NOMO-1 treated with dmso at 0.1 percent for 144 hours (cell line): ENCODE data around the gene GALM.
"Not testable (repeated sequence)": the region's sequence is repeated elsewhere in the genome, so short reads cannot be mapped to it uniquely, and the experiment has no call there.

Experiments
- DNase-seq: peaks from one replicate; lab custom pipeline; 2025; ENCODE audit not compliant: unreplicated experiment; lab: John Stamatoyannopoulos, UW

Gene GALM

DNA sequence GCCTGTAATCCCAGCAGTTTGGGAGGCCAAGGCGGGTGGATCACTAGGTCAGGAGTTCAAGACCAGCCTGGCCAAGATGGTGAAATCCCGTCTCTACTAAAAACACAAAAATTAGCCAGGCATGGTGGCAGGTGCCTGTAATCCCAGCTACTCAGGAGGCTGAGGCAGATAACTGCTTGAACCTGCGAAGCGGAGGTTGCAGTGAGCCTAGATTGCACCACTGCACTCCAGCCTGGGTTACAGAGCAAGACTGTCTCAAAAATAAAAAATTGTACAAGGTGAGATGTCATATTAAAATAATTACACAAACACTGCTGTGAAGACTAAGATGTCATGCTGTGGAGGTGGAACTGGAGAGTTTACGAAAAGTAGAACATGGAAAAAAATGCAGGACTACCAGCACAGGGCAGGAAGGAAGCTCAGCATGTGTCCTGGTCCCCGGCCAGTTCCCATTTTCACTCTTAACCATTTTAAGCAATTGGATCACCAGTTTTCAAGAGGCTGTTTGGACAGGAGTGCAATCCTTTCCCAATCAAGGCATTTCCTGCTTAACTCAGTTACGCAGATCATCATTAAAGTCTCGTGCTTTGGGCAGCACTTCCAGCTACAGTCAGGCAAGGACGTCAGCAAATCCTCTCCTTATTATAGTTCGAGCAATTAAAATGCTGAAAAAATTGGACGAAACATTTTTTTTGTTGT lies 71.2 kb downstream of the GALM start:
- not testable (repeated sequence) for DNase-seq

DNA sequence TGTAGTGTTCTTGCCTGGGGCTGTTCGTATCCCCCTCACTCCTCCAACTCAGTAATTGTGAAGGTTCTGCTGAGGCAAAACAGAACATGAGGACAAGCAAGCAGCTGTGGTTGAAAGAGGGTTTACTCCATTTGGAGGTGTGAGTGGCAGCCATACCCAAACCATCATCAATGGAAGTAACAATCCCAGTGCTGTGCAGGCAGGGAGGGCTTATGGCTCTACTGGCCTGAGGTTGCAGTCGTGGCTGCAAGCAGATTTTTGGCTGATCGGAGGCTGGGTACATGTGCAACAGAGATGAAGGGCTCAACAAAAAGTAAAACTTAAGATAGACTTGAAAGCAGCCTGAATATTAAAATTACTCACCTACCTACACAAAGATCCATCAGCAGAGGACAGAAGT lies 72.0 kb downstream of the GALM start:
- DNase-seq: no peak

DNA sequence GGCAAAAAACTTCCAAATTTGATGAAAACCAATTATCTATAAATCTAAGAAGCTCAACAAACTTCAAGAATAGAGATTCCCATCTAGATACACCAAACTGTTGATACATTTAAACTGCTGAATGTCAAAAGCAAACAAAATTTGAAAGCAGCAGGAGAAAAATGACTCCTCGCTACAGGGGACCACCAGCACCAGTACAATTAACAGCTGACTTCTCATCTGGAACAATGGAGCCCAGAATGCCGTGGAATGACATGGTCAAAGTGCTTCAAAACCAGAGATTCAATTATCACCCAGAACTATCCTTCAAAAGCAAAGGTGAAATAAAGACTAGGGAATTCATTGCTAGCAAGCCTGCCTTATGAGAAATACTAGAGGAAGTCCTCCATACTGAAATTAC lies 73.6 kb downstream of the GALM start:
- no peak for DNase-seq

DNA sequence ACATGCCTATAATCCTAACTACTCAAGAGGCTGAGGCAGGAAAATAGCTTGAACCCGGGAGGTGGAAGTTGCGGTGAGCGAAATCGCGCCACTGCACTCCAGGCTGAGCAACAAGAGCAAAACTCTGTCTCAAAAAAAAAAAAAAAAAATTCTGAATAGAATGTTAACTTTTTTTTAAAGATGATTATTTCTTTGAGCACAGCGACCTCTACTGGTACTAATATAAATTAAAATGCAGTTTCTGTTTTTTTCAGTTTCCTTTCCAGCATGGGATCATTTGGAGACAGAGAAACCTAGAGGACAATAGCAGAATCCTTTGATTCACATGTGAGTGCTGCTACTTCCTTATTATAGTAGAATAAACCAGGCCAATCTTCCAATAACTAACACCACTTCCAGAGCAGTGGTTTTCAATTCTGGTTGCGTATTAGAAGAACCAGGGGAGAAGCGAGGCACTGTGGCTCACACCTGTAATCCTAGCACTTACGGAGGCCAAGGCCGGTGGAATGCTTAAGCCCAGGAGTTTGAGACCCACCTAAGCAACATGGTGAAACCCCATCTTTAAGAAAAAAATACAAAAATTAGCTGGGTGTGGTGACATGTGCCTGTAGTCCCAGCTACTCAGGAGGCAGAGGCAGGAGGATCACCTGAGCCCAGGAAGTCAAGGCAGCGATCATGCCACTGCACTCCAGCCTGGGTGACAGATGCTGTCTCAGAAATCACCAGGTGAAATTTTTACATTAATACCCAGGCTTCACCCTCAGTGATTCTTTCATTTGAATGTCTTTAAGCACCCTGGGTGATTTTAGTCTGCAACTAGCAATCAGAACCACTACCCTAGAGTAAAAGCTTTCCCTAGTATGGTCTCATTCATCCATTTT lies 75.2 kb downstream of the GALM start:
- no peak for DNase-seq

- DNase-seq: no peak
These were observed 77.1 kb downstream of the GALM start for GRCh38 chr2:38742797-38743559.

GRCh38 chr2:38743672-38744398 lies 77.9 kb downstream of the GALM start:
- no peak for DNase-seq

GRCh38 chr2:38744399-38744780 lies 78.5 kb downstream of the GALM start:
- DNase-seq: no peak

GRCh38 chr2:38745267-38745666 lies 79.4 kb downstream of the GALM start:
- no peak for DNase-seq

DNA sequence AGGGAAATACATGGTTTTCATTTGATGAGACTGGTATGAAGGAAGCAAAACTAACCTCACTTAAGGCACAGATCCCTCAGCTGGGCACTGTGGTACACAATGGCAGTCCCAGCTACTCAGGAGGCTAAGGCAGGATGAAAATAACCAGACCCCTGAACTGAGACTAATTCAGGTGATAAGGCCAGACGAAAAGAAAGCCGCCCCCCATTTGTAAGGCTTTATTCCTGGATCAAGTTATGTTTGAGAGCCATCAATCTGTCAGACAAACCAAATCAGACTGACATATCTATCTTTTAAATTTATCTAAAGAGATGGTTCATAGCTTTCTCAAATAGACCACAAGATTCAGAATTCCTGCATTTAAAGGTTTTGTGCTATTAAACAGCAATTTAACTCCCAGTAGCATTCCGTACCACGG lies 81.1 kb downstream of the GALM start:
- DNase-seq: no peak

GRCh38 chr2:38747819-38748218 lies 81.9 kb downstream of the GALM start:
- no peak for DNase-seq

DNA sequence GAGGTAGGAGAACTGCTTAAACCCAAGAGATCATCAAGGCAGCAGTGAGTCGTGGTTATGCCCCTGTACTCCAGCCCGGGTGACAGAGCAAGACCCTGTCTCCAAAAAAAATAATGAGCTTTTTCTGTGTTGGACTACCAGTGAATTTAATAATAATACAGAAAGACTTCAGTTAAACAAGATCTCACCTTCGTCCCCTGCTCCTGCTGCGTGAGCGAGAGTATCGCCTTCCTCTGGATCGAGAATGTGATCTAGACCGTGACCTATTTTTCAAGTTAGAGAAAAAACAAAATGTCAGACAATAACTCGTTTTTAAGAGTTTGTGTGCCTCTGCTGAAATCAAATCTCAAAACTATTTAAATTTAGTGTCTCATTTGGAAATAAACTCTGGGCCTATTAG lies 82.5 kb downstream of the GALM start:
- no peak for DNase-seq

DNA sequence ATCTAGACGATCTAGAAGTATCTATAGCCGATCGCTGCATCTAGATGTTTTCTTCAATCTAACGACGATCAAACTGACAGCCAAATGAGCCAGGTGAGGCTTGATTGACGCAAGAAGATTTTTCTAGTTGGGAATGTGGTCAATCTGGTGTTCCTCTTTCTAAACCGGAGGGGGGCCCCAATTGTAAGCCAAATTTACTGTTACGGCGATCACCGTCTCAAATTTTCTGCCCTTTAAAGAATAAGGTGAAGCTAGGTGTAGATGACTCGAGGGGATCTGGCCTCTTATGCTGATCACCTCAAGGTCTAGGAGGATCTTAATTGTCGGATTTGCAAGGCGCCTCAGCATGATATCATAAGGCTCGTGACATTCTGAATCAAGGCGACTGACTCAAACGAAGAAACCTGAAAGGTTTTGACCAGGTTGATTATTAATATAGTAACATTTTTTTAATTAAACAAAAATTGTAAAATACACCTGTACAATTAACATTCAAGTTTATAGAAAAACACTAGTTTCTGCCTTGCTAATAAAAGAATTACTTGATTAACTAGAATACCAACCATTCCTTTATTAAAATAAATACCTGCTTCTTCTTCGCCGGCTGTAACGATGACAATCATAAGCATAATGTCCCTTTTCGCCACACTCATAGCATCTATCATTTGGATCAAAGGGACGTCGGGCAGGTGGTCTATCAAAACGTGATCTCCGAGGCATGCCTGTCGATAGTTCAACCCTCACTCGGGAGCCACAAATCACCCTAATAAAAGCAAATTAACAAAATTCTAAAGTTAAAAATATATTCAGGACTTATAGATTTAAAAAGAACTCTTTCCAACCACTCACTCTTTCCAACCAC lies 83.3 kb downstream of the GALM start:
- DNase-seq: no peak

GRCh38 chr2:38750011-38750890 lies 84.3 kb downstream of the GALM start:
- no peak for DNase-seq

GRCh38 chr2:38750891-38751595 lies 85.1 kb downstream of the GALM start, which contains the start of gene SRSF7:
Gene SRSF7 (minus strand): TSS chr2:38751361. CDS start chr2:38751256, 105 bp downstream.
- DNase-seq: peak; percentile 92

GRCh38 chr2:38751596-38752410 lies 85.9 kb downstream of the GALM start:
- DNase-seq: no peak

DNA sequence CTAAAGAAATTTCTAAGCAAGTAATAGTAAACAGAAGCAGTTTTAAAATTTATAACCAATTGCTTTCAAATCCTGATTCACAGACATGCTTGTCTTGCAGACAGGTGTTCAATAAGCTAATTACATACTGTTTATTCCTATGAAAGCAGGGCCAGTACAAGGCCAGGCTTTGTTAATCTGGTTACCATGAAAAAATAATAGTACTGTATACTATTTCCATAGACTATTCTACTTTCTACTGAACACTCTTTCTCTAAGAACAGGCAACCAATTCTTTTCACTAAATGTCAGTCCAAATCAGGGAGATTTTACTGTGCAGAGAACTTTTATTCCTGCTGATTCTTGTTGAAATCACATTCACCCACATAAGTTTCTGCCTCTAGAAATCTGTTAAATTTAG lies 88.1 kb downstream of the GALM start:
- no peak for DNase-seq

DNA sequence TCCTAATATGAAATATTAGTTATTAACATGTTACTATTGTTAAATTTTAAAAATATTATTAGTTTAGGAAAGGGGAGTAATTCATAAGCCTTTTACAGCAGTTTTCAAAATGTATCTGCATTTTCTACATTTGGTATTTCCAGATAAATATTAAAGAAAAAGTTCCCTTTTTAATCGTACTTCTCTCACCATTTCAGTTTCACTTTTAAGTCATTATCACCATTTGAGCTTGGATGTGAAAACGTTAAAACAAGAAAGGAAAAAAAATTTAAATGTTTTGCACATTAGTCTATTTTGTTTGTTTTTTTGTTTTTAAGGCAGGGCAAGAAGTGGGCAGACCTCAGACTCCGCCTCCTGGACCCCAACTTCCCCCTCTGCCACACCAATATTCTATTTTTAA lies 88.6 kb downstream of the GALM start:
- no peak for DNase-seq

DNA sequence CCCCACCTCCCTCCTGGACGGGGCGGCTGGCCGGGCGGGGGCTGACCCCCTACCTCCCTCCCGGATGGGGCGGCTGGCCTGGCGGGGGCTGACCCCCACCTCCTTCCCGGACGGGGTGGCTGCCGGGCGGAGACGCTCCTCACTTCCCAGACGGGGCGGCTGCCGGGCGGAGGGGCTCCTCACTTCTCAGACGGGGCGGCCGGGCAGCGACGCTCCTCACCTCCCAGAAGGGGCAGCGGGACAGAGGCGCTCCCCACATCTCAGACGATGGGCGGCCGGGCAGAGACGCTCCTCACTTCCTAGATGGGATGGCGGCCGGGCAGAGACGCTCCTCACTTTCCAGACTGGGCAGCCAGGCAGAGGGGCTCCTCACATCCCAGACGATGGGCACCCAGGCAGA lies 90.0 kb downstream of the GALM start:
- not testable (repeated sequence) for DNase-seq
